Measurements from ENCODE around the gene ABHD2.

DNA sequence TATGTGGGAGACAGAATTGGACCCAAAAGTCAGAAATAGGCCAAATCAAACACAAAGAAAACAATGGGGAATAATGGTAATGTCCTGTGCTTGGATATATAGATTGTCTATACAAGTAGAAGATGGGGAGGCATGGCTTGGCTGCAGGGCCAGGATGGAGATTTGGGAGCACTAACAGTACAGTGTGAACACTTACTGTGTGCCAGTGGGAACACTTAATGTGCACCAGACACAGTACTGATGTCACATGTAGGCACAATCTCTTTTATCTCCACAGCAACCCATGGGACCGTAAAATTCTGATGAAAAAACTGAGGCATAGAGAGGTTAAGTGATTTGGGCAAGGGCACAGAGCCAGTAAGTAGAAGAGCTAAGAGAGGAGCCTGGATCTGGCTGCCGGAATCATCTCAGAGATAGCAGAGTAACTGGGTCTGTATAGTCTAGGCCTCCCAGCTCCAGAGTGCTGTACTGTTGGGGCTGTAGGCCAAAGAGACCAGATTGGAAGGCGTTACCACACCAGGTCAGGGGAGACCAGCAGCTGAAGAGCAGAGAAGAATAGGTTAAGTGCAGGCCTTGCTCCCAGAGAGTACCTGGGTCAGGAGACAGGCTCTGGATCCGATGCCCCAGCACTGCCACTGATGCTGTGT is 69.8 kb downstream of the ABHD2 start:
- TF ChIP-seq, protein P1, sequence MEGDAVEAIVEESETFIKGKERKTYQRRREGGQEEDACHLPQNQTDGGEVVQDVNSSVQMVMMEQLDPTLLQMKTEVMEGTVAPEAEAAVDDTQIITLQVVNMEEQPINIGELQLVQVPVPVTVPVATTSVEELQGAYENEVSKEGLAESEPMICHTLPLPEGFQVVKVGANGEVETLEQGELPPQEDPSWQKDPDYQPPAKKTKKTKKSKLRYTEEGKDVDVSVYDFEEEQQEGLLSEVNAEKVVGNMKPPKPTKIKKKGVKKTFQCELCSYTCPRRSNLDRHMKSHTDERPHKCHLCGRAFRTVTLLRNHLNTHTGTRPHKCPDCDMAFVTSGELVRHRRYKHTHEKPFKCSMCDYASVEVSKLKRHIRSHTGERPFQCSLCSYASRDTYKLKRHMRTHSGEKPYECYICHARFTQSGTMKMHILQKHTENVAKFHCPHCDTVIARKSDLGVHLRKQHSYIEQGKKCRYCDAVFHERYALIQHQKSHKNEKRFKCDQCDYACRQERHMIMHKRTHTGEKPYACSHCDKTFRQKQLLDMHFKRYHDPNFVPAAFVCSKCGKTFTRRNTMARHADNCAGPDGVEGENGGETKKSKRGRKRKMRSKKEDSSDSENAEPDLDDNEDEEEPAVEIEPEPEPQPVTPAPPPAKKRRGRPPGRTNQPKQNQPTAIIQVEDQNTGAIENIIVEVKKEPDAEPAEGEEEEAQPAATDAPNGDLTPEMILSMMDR (IDR thresholded peaks at IDR 0.05): no peak
- TF ChIP-seq, protein P2, sequence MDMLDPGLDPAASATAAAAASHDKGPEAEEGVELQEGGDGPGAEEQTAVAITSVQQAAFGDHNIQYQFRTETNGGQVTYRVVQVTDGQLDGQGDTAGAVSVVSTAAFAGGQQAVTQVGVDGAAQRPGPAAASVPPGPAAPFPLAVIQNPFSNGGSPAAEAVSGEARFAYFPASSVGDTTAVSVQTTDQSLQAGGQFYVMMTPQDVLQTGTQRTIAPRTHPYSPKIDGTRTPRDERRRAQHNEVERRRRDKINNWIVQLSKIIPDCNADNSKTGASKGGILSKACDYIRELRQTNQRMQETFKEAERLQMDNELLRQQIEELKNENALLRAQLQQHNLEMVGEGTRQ (CRISPR knock-in tag; IDR thresholded peaks at IDR 0.05): no peak
- TF ChIP-seq FOXP1 (CRISPR knock-in tag; IDR thresholded peaks at IDR 0.05; ENCODE audit: borderline replicate concordance) (no peak), ZNF138 (CRISPR knock-in tag; conservative IDR thresholded peaks at IDR 0.05) (no peak)
- TF ChIP-seq, protein P3, sequence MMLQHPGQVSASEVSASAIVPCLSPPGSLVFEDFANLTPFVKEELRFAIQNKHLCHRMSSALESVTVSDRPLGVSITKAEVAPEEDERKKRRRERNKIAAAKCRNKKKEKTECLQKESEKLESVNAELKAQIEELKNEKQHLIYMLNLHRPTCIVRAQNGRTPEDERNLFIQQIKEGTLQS (CRISPR knock-in tag; conservative IDR thresholded peaks at IDR 0.05): no peak
